K562 (cell line): ENCODE data around the gene CRB2. TPM values are rescaled to one million over a fixed set of nuclear protein-coding genes. Genes with fewer than 3 reads are reported as not detected.
A peak's percentile ranks its signal among the peaks of the same experiment; 100 is the strongest.

Source experiments
- ADNP ChIP-seq: fragments of 200-800 bp; sonication (Bioruptor generic); IDR thresholded peaks from 2 replicates; pipeline ENCODE4 v1.6.1; 2016; ENCODE audit warnings: missing genetic modification characterization, missing compliant biosample characterization
- BRD4 ChIP-seq: fragments of 200-600 bp; sonication (generic); IDR thresholded peaks from 2 replicates; pipeline ENCODE4 v1.6.1; 2017; ENCODE audit warnings: inconsistent platforms
- COPS2 ChIP-seq: fragments of 450-650 bp; conservative IDR thresholded peaks from 2 replicates; pipeline ENCODE4 v1.6.1; 2016; ENCODE audit warnings: mild to moderate bottlenecking, moderate library complexity
- CSDE1 ChIP-seq, 2 experiments: fragments of 450-650 bp; IDR thresholded peaks; 2 replicates each; pipeline ENCODE4 v1.6.1; 2016; ENCODE audit warnings: mild to moderate bottlenecking in 1 of 2
- ELK1 ChIP-seq: sonication (generic); formaldehyde crosslinking; IDR thresholded peaks from 2 replicates; pipeline ENCODE4 v1.8.1; 2022; ENCODE audit warnings: missing genetic modification reagents
- FOXJ2 ChIP-seq: fragments of 200-800 bp; sonication (Bioruptor generic); IDR thresholded peaks from 2 replicates; pipeline ENCODE4 v1.6.1; 2016; ENCODE audit warnings: missing genetic modification characterization, missing compliant biosample characterization
- GABPA ChIP-seq: fragments of 200-800 bp; sonication (Bioruptor generic); conservative IDR thresholded peaks from 2 replicates; pipeline ENCODE4 v1.6.1; 2016; ENCODE audit warnings: low read depth, missing genetic modification characterization, missing compliant biosample characterization
- HDAC1 ChIP-seq, 2 experiments: fragments of 450-650 bp; IDR thresholded peaks; 2 replicates each; pipeline ENCODE4 v1.6.1; 2016 to 2017; ENCODE audit warnings: inconsistent platforms in 1 of 2, mild to moderate bottlenecking in 1 of 2, moderate library complexity in 1 of 2
- HDAC8 ChIP-seq: fragments of 450-650 bp; IDR thresholded peaks from 2 replicates; pipeline ENCODE4 v1.6.1; 2016; ENCODE audit warnings: mild to moderate bottlenecking, missing genetic modification characterization, moderate library complexity, missing compliant biosample characterization
- HMGXB4 ChIP-seq: sonication (generic); formaldehyde crosslinking; IDR thresholded peaks from 2 replicates; pipeline ENCODE4 v1.8.1; 2023; ENCODE audit warnings: mild to moderate bottlenecking, missing genetic modification reagents
- HOXB6 ChIP-seq: fragments of 250-450 bp; sonication (Bioruptor Pico); IDR thresholded peaks from 2 replicates; pipeline ENCODE4 v1.5.1; 2022; ENCODE audit warnings: mild to moderate bottlenecking, borderline replicate concordance
- MAFG ChIP-seq: fragments of 450-650 bp; conservative IDR thresholded peaks from 2 replicates; pipeline ENCODE4 v1.6.1; 2016; ENCODE audit warnings: missing genetic modification characterization, missing compliant biosample characterization
- NKRF ChIP-seq: fragments of 450-650 bp; IDR thresholded peaks from 2 replicates; pipeline ENCODE4 v1.6.1; 2016; ENCODE audit warnings: borderline replicate concordance
- RAD51 ChIP-seq: fragments of 450-650 bp; IDR thresholded peaks from 2 replicates; pipeline ENCODE4 v1.7.1; 2016; ENCODE audit warnings: low read depth, mild to moderate bottlenecking, borderline replicate concordance
- RBFOX2 ChIP-seq: fragments of 200-400 bp; formaldehyde crosslinking; IDR thresholded peaks from 2 replicates; pipeline ENCODE4 v1.6.1; 2017; ENCODE audit warnings: low read depth, mild to moderate bottlenecking, low read length, moderate library complexity
- SAFB ChIP-seq: fragments of 200-400 bp; formaldehyde crosslinking; IDR thresholded peaks from 2 replicates; pipeline ENCODE4 v1.6.1; 2017; ENCODE audit warnings: low read depth, low read length, borderline replicate concordance
- TAL1 ChIP-seq: fragments of 450-650 bp; IDR thresholded peaks from 2 replicates; pipeline ENCODE4 v1.6.1; 2016; ENCODE audit warnings: mild to moderate bottlenecking
- ZBTB33 ChIP-seq: sonication (generic); formaldehyde crosslinking; IDR thresholded peaks from 2 replicates; pipeline ENCODE4 v1.8.1; 2023; ENCODE audit warnings: mild to moderate bottlenecking, missing genetic modification reagents
- ZNF212 ChIP-seq: fragments of 450-650 bp; formaldehyde crosslinking; IDR thresholded peaks from 2 replicates; pipeline ENCODE4 v1.4.0; 2020; ENCODE audit warnings: mild to moderate bottlenecking
- ZNF41 ChIP-seq: fragments of 250-450 bp; sonication (Bioruptor Pico); conservative IDR thresholded peaks from 2 replicates; pipeline ENCODE4 v1.4.0; 2020; ENCODE audit warnings: mild to moderate bottlenecking
- ZNF717 ChIP-seq: fragments of 250-450 bp; sonication (Bioruptor Pico); IDR thresholded peaks from 2 replicates; pipeline ENCODE4 v1.5.0; 2021
- ZNF780A ChIP-seq: fragments of 250-450 bp; sonication (Bioruptor Pico); IDR thresholded peaks from 2 replicates; pipeline ENCODE4 v1.5.0; 2021; ENCODE audit warnings: mild to moderate bottlenecking
- ZZZ3 ChIP-seq: fragments of 450-650 bp; IDR thresholded peaks from 2 replicates; pipeline ENCODE4 v1.6.1; 2016; ENCODE audit warnings: antibody characterized with exemption, mild to moderate bottlenecking, moderate library complexity
- polyA plus RNA-seq, 8 experiments: library from polyadenylated mRNA; depleted of rRNA in 4 of 8; stranded (reverse) in 5 of 8; unstranded in 3 of 8; fragments of >200 nt; fragmentation: Nextera tagmentation in 2 of 8; fragmentation: Illumina TruSeq in 1 of 8; extraction: Ambion mirVana in 2 of 8; extraction: Trizol in 1 of 8; gene quantifications; 2 replicates each; pipeline versions ENCODE4 v1.2.1 to v1.2.3, GENCODE V29; 2011 to 2014; ENCODE audit warnings: inconsistent platforms in 1 of 8, missing spikeins in 1 of 8
- total RNA-seq, 7 experiments: library from RNA; depleted of rRNA in 6 of 7; stranded (reverse); fragments of >200 nt in 6 of 7; fragmentation: Illumina TruSeq in 2 of 7; extraction: Trizol in 2 of 7; gene quantifications; 2 replicates each; pipeline versions ENCODE4 v1.2.1 to v1.2.3, GENCODE V29; 2011 to 2021; ENCODE audit warnings: low replicate concordance in 1 of 7

CRB2 gene
- total and polyA plus RNA-seq, 9 of the 15 experiments (the other 6 are each of a cell fraction or from before 2014, with no cell fraction given), result 0.13 to 1.2 (median 0.25) TPM; not detected in 2

GRCh38 chr9:123339666-123340510 lies 16.1 kb upstream of the CRB2 start (continued):
- TF ChIP-seq ZNF41 (CRISPR knock-in tag), result no peak
- TF ChIP-seq NKRF, result no peak
- TF ChIP-seq ELK1, result no peak
- peak; percentile 21; the same call in 1 of the 2 replicates for TF ChIP-seq HDAC8
- no peak for TF ChIP-seq ZZZ3
- TF ChIP-seq BRD4, result no peak
- TF ChIP-seq CSDE1 (IDR thresholded peaks at IDR 0.05), result no peak
- no peak for TF ChIP-seq ZNF717
- TF ChIP-seq COPS2, result no peak
- TF ChIP-seq GABPA (tag), result peak; percentile 42; the same call in 1 of the 2 replicates
- TF ChIP-seq TAL1, result no peak
- TF ChIP-seq SAFB, result no peak
- no peak for TF ChIP-seq MAFG (tag)
- no peak for TF ChIP-seq ZNF780A (CRISPR knock-in tag)
- peak; percentile 66 for TF ChIP-seq RAD51
- 0 out of 4 replicates have a peak, but pooled peaks of 1 of the 2 experiments have one; percentile 10 for TF ChIP-seq HDAC1 (IDR thresholded peaks at IDR 0.05)
- no peak for TF ChIP-seq ZNF212
- TF ChIP-seq RBFOX2, result peak; percentile 61; the same call in 1 of the 2 replicates
- no peak for TF ChIP-seq HMGXB4 (CRISPR knock-in tag)
- TF ChIP-seq ADNP, result no peak
- TF ChIP-seq FOXJ2 (tag), result no peak
- peak; percentile 73 for TF ChIP-seq ZBTB33 (CRISPR knock-in tag)
- TF ChIP-seq HOXB6 (CRISPR knock-in tag), result no peak
